ENCODE measurements around the gene NEDD8.

The NEDD8 gene

DNA sequence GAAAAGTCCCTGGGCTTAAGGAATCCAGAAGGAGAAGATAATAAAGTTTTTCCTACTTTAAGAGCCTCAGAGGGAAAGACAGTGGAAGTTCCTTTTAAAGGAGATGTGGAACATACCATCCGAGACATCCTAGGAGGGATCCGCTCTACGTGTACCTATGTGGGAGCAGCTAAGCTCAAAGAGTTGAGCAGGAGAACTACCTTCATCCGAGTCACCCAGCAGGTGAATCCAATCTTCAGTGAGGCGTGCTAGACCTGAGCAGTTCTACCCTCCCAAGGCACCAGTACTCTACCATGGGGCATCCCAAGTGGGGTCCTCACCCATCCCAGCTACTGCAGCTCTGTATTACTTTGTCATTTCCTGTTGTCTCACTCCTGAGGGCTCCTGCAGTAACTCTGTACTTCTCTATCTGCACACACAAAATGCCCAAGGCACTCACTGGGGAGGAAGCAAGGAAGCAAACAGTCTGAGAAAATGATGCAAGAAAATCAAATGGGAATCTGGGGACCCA, 6.4 kb upstream of the NEDD8 start:
- TF ChIP-seq CTCF (IDR thresholded peaks at IDR 0.05): no peak

DNA sequence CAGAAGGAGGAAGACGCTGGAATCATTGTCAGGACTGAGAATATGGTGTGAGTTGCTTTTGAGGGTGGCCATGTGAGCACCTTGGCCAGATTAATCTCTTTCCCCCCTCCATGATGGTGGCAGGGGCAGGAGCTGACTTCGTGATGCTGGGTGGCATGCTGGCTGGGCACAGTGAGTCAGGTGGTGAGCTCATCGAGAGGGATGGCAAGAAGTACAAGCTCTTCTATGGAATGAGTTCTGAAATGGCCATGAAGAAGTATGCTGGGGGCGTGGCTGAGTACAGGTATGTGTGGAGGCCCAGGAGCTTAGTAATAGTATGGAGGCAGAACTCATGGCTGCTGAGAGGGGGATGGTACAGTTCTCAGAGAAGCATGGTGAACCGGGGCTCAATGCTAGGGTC, 6.0 kb upstream of the NEDD8 start:
- no peak for TF ChIP-seq CTCF (IDR thresholded peaks at IDR 0.05)

DNA sequence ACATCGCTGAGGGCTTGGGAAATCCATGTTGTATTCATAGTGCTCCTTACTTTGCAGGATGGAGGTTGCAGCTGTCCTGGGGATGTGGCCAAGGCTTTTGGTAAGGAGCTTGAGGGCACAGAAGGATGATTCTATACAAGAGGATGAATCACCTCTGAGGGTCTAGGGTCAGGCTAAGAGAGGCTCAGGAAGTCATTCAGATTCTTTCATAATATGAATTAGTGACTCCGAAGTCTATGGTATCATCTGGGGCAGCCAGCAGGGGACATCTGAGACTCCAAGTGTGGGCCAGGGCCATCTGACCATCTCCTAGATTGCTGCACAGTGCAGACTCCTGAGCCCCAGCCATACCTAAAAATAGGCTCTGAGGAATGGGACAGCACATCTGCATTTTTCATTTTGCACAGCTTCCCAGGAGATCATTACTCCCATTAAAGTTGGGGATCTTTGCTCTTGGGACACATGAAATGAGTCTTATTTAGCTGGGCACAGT, 5.3 kb upstream of the NEDD8 start:
- TF ChIP-seq CTCF (IDR thresholded peaks at IDR 0.05): no peak

DNA sequence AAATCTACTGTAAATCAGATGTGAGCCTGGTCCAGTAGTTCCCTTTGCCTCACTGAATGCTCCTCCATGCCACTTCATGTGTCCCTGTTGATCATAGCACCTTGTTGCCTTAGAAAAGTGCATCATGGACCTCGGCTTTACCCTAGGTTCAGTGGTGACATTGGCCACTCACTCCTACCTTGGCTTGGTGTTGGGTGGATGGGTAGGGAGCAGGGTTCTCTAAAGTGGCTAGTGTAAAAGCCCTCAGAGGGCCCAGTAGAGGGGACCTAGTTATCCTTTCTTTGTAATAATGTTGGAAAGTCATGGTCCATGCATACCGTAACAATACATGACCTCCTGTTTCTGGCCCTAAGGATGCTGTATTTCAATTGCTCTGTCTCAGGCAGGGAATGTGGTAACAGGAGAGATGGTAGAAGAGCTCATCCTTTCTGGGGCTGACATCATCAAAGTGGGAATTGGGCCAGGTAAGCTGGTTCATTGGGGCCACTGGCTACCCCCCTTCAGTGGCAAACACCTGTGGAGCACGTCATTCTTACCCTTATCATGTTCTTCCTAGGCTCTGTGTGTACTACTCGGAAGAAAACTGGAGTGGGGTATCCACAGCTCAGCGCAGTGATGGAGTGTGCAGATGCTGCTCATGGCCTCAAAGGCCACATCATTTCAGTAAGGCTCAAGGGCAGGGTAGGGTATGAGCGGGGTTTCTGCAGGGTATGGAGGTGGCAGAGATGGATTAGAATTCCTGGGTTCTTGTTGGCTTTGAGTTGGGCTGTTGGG, 4.7 kb upstream of the NEDD8 start:
- no peak for TF ChIP-seq CTCF (IDR thresholded peaks at IDR 0.05)

GRCh38 chr14:24235804-24236688, 3.9 kb upstream of the NEDD8 start:
- no peak for TF ChIP-seq CTCF (IDR thresholded peaks at IDR 0.05)

GRCh38 chr14:24234095-24235005, 2.2 kb upstream of the NEDD8 start:
- no peak for TF ChIP-seq CTCF (IDR thresholded peaks at IDR 0.05)

DNA sequence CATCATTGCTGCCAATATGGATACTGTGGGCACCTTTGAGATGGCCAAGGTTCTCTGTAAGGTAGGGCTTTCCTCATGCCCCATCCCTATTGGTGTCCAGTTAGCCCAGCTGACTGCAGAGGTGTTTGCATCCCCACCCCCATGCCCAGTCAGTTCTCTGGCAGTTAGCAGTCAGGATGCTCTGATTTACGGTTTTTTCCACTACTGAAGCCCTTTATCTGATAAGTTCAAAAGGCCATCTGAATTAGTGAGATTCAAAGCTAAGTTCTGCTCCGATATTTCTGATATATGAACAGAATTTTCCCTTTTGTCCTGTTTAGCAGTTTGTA, 1.3 kb upstream of the NEDD8 start:
- no peak for TF ChIP-seq CTCF (IDR thresholded peaks at IDR 0.05)

Measured in LNCAP (cell line).